GM12878 (cell line): ENCODE measurements around the gene EYA4. TPM values are rescaled to one million over a fixed set of nuclear protein-coding genes. Genes with fewer than 3 reads are reported as not detected.

Experiments used
- ATAC-seq: fragments of 200-7000 bp; cut with Tn5 transposase; 3 replicates; pipeline ENCODE4 v1.9.1; 2020; ENCODE audit warnings: mild to moderate bottlenecking, moderate library complexity
- BruUV-seq: library from RNA; stranded (reverse); fragments of 400-500 nt; replicated peaks from 2 replicates; lab custom pipeline; 2021; lab: Mats Ljungman, UMichigan
- CTCF ChIA-PET: fragments of 300-600 bp; sonication (Branson Sonifier 250); formaldehyde crosslinking; extraction: SDS; loops from one replicate; lab custom pipeline; 2021; ENCODE audit warnings: inconsistent platforms; lab: Yijun Ruan, JAX
- POLR2A ChIA-PET: fragments of 350-600 bp; formaldehyde crosslinking; extraction: SDS; loops from one replicate; lab custom pipeline; 2021; ENCODE audit warnings: inconsistent platforms; lab: Charles Lee
- RAD21 ChIA-PET: fragments of 300-600 bp; sonication (Branson Sonifier 250); formaldehyde crosslinking; loops from one replicate; lab custom pipeline; 2023; ENCODE audit warnings: antibody characterized with exemption; ENCODE audit not compliant: unreplicated experiment; lab: Charles Lee
- SMC1A ChIA-PET: fragments of 300-600 bp; sonication (Branson Sonifier 250); formaldehyde crosslinking; loops from one replicate; lab custom pipeline; 2023; ENCODE audit not compliant: unreplicated experiment, uncharacterized antibody; lab: Charles Lee
- DNase-seq: peaks from one replicate; pipeline ENCODE4 v3.0.0-alpha.2; 2011; ENCODE audit warnings: low read depth, low spot score
- FAIRE-seq: peaks from 3 replicates; lab custom pipeline; 2011; peaks lifted over from hg19 to GRCh38; lab: Jason Lieb, UNC
- H2AFZ ChIP-seq: 2 replicates; pipeline ENCODE4 v1.6.0; 2011; ENCODE audit warnings: low read depth, low read length, control low read depth; ENCODE audit not compliant: control insufficient read depth
- H3K27ac ChIP-seq: 2 replicates; pipeline ENCODE4 v1.5.1; 2011; ENCODE audit warnings: control low read depth; ENCODE audit not compliant: control insufficient read depth, insufficient read depth
- H3K27me3 ChIP-seq, 2 experiments: replicated peaks in 1 of 2; 2 replicates each; pipeline versions ENCODE4 v1.6.0 to v1.6.1; 2011; ENCODE audit warnings: low read length in 1 of 2; ENCODE audit not compliant: control insufficient read depth in 2 of 2, insufficient read depth in 2 of 2
- H3K36me3 ChIP-seq, 2 experiments: 2 replicates each; pipeline ENCODE4 v1.5.1; 2011; ENCODE audit warnings: low read length in 1 of 2; ENCODE audit not compliant: control insufficient read depth in 2 of 2, insufficient read depth in 2 of 2
- H3K4me1 ChIP-seq: 2 replicates; pipeline ENCODE4 v1.6.1; 2011; ENCODE audit warnings: mild to moderate bottlenecking, low read length, moderate library complexity, mixed read lengths; ENCODE audit not compliant: control insufficient read depth, insufficient read depth
- H3K4me2 ChIP-seq: 2 replicates; pipeline ENCODE4 v1.6.0; 2011; ENCODE audit warnings: control low read depth; ENCODE audit not compliant: control insufficient read depth, insufficient read depth
- H3K4me3 ChIP-seq: fragments of 200-600 bp; sonication (generic); 2 replicates; pipeline ENCODE4 v1.5.1; 2016
- H3K79me2 ChIP-seq: 2 replicates; pipeline ENCODE4 v1.6.0; 2011; ENCODE audit warnings: low read length; ENCODE audit not compliant: control insufficient read depth, insufficient read depth
- H3K9ac ChIP-seq: 2 replicates; pipeline ENCODE4 v1.8.0; 2011; ENCODE audit warnings: low read length, control low read depth, mixed read lengths; ENCODE audit not compliant: control insufficient read depth, insufficient read depth
- H3K9me3 ChIP-seq: replicated peaks from 3 replicates; pipeline ENCODE4 v1.5.1; 2011; ENCODE audit warnings: mild to moderate bottlenecking, low read length; ENCODE audit not compliant: control insufficient read depth, insufficient read depth
- H4K20me1 ChIP-seq: 2 replicates; pipeline ENCODE4 v1.6.0; 2011; ENCODE audit not compliant: control insufficient read depth, insufficient read depth
- CBX3 ChIP-seq: fragments of 200-600 bp; sonication (generic); IDR thresholded peaks from 2 replicates; pipeline ENCODE4 v1.6.1; 2016; ENCODE audit warnings: low read depth, borderline replicate concordance
- E2F4 ChIP-seq: IDR thresholded peaks from 2 replicates; pipeline ENCODE4 v1.6.1; 2012; ENCODE audit warnings: low read depth, low read length, improper control_type of control experiment
- EGR1 ChIP-seq, 2 experiments: IDR thresholded peaks; 1 replicate in 1 of 2; 2 replicates in 1 of 2; pipeline ENCODE4 v1.6.1; 2011 to 2012; ENCODE audit warnings: low read depth in 2 of 2, low read length in 2 of 2, borderline replicate concordance in 1 of 2, mild to moderate bottlenecking in 1 of 2, moderate library complexity in 1 of 2
- NFYA ChIP-seq: IDR thresholded peaks from 2 replicates; pipeline ENCODE4 v1.6.1; 2011; ENCODE audit warnings: low read depth, mild to moderate bottlenecking, low read length, improper control_type of control experiment, borderline replicate concordance
- NR2F1 ChIP-seq: fragments of 450-650 bp; conservative IDR thresholded peaks from 2 replicates; pipeline ENCODE4 v1.6.1; 2017; ENCODE audit warnings: mild to moderate bottlenecking
- RELA ChIP-seq: fragments of 450-650 bp; IDR thresholded peaks from 2 replicates; pipeline ENCODE4 v1.8.0; 2014; ENCODE audit warnings: borderline replicate concordance; ENCODE audit not compliant: partially characterized antibody
- SUPT20H ChIP-seq: IDR thresholded peaks from 2 replicates; pipeline ENCODE4 v1.6.1; 2011; ENCODE audit warnings: low read depth, mild to moderate bottlenecking, low read length, moderate library complexity, borderline replicate concordance; ENCODE audit not compliant: control insufficient read depth
- ZBED1 ChIP-seq: IDR thresholded peaks from 2 replicates; pipeline ENCODE4 v1.6.1; 2016; ENCODE audit warnings: borderline replicate concordance
- ZNF592 ChIP-seq: fragments of 450-650 bp; IDR thresholded peaks from 2 replicates; pipeline ENCODE4 v1.6.1; 2017; ENCODE audit warnings: mild to moderate bottlenecking, moderate library complexity
- ZSCAN29 ChIP-seq: fragments of 450-650 bp; IDR thresholded peaks from 2 replicates; pipeline ENCODE4 v1.6.1; 2017; ENCODE audit warnings: mild to moderate bottlenecking, moderate library complexity
- WGBS: methylation state at CpG from one replicate; pipeline ENCODE4 v1.1.6; 2016; ENCODE audit warnings: low lambda C conversion rate; ENCODE audit not compliant: insufficient replicate concordance, insufficient coverage; ENCODE audit errors: missing lambda C conversion rate; 5-methylcytosine and 5-hydroxymethylcytosine counted together
- in situ Hi-C: fragments of 300-500 bp; cut with MboI; formaldehyde crosslinking; loops from 9 replicates; pipeline ENCODE4 v1.14.3; 2018; ENCODE audit warnings: mixed read lengths
- intact Hi-C: fragments of 100-400 bp; cut with micrococcal nuclease; formaldehyde crosslinking; loops from one replicate; pipeline ENCODE4 v1.14.2; 2022; ENCODE audit not compliant: unreplicated experiment
- polyA plus RNA-seq, 11 experiments: library from polyadenylated mRNA; depleted of rRNA in 4 of 11; unstranded in 6 of 11; stranded (reverse) in 5 of 11; fragments of >200 nt; fragmentation: Nextera tagmentation in 4 of 11; fragmentation: Illumina TruSeq in 1 of 11; extraction: Ambion mirVana in 4 of 11; extraction: Trizol in 1 of 11; gene quantifications; 1 replicate in 1 of 11; 2 replicates in 10 of 11; pipeline versions ENCODE4 v1.2.1 to v1.2.3, GENCODE V29; 2011 to 2016; ENCODE audit warnings: inconsistent platforms in 2 of 11, missing spikeins in 2 of 11, low read depth in 1 of 11
- total RNA-seq, 4 experiments: library from RNA; depleted of rRNA in 3 of 4; stranded (reverse); fragments of >200 nt in 3 of 4; fragmentation: Illumina TruSeq in 1 of 4; extraction: Trizol in 1 of 4; gene quantifications; 2 replicates each; pipeline versions ENCODE4 v1.2.1 to v1.2.3, GENCODE V29; 2013 to 2021
- TF ChIP-seq, protein P1 (sequence below): fragments of 450-650 bp; conservative IDR thresholded peaks from 2 replicates; pipeline ENCODE4 v1.6.1; 2017; ENCODE audit warnings: mild to moderate bottlenecking, moderate library complexity
- TF ChIP-seq, protein P2 (sequence below): fragments of 450-650 bp; IDR thresholded peaks from 2 replicates; pipeline ENCODE4 v1.6.1; 2017; ENCODE audit warnings: mild to moderate bottlenecking, moderate library complexity

EYA4 gene
- total and polyA plus RNA-seq, 10 of the 15 experiments (the other 5 are each of a cell fraction or from before 2014, with no cell fraction given): 0.02 TPM; not detected in 9

DNA sequence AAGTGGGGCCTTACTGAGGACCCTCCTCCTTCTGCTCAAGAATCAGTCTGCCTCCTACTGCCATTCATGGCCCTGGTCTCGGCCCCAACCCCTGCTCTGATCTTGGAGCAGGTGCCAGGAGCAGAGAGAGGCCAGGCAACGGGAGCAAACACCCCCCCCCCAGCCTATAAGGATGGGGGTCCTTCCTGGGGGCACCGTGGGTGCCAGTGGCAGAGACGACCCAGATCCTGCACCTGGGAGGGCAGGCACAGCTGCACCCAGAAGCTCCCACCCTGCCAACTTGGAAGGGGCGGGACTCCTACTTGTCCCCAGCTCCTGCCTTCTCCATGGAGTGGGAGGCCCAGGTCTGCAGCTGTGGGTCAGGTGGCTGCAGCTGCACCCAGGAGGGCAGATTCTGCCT lies 183.2 kb downstream of the EYA4 start:
- SMC1A ChIA-PET: no interaction called here
- Histone ChIP-seq H3K36me3 (no peaks in the 10 kb centered on the region), H3K27ac (no peak overlapping the region), H2AFZ (no peak overlapping the region), H3K9me3 (no peaks in the 10 kb centered on the region), H4K20me1 (no peaks in the 10 kb centered on the region; the same call in 1 of the 2 replicates), H3K4me2 (no peak overlapping the region), H3K9ac (no peak overlapping the region), H3K4me3 (no peak overlapping the region), H3K79me2 (no peaks in the 10 kb centered on the region), H3K4me1 (no peaks in the 10 kb centered on the region), H3K27me3 (no peaks in the 10 kb centered on the region)
- CTCF ChIA-PET: no interaction called here
- no peak for FAIRE-seq
- POLR2A ChIA-PET: no interaction called here
- no TSS peak for BruUV-seq
- WGBS: 0% methylated on average over 5 of the region's 5 CpGs
- intact Hi-C loops (no loop called here), in situ Hi-C loops (no loop called here)
- DNase-seq: no peak
- ATAC-seq: no peak
- RAD21 ChIA-PET: no interaction called here
- TF ChIP-seq ZNF592: no peak
- TF ChIP-seq, protein P1, sequence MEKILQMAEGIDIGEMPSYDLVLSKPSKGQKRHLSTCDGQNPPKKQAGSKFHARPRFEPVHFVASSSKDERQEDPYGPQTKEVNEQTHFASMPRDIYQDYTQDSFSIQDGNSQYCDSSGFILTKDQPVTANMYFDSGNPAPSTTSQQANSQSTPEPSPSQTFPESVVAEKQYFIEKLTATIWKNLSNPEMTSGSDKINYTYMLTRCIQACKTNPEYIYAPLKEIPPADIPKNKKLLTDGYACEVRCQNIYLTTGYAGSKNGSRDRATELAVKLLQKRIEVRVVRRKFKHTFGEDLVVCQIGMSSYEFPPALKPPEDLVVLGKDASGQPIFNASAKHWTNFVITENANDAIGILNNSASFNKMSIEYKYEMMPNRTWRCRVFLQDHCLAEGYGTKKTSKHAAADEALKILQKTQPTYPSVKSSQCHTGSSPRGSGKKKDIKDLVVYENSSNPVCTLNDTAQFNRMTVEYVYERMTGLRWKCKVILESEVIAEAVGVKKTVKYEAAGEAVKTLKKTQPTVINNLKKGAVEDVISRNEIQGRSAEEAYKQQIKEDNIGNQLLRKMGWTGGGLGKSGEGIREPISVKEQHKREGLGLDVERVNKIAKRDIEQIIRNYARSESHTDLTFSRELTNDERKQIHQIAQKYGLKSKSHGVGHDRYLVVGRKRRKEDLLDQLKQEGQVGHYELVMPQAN: no peak
- TF ChIP-seq ZSCAN29: no peak
- TF ChIP-seq CBX3: no peak
- no peak for TF ChIP-seq E2F4
- TF ChIP-seq EGR1 (IDR thresholded peaks at IDR 0.05; ENCODE audit: borderline replicate concordance in 1 of 2, low read depth in 2 of 2, low read length in 2 of 2): no peak
- TF ChIP-seq, protein P2, sequence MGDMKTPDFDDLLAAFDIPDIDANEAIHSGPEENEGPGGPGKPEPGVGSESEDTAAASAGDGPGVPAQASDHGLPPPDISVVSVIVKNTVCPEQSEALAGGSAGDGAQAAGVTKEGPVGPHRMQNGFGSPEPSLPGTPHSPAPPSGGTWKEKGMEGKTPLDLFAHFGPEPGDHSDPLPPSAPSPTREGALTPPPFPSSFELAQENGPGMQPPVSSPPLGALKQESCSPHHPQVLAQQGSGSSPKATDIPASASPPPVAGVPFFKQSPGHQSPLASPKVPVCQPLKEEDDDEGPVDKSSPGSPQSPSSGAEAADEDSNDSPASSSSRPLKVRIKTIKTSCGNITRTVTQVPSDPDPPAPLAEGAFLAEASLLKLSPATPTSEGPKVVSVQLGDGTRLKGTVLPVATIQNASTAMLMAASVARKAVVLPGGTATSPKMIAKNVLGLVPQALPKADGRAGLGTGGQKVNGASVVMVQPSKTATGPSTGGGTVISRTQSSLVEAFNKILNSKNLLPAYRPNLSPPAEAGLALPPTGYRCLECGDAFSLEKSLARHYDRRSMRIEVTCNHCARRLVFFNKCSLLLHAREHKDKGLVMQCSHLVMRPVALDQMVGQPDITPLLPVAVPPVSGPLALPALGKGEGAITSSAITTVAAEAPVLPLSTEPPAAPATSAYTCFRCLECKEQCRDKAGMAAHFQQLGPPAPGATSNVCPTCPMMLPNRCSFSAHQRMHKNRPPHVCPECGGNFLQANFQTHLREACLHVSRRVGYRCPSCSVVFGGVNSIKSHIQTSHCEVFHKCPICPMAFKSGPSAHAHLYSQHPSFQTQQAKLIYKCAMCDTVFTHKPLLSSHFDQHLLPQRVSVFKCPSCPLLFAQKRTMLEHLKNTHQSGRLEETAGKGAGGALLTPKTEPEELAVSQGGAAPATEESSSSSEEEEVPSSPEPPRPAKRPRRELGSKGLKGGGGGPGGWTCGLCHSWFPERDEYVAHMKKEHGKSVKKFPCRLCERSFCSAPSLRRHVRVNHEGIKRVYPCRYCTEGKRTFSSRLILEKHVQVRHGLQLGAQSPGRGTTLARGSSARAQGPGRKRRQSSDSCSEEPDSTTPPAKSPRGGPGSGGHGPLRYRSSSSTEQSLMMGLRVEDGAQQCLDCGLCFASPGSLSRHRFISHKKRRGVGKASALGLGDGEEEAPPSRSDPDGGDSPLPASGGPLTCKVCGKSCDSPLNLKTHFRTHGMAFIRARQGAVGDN: no peak
- no peak for TF ChIP-seq NR2F1
- no peak for TF ChIP-seq RELA
- no peak for TF ChIP-seq NFYA
- no peak for TF ChIP-seq SUPT20H
- TF ChIP-seq ZBED1: no peak
